Measurements from ENCODE around the gene MLLT10.

GRCh38 chr10:21750424-21750823 lies 216.4 kb downstream of the MLLT10 start:
- TF ChIP-seq SP1 (CRISPR knock-in tag; conservative IDR thresholded peaks at IDR 0.05) (no peak), RELA (CRISPR knock-in tag; IDR thresholded peaks at IDR 0.05; ENCODE audit: borderline replicate concordance) (no peak), ATF3 (CRISPR knock-in tag; conservative IDR thresholded peaks at IDR 0.05) (no peak), CTCF (IDR thresholded peaks at IDR 0.05) (no peak)

Measured in WTC11 (cell line).